Raji (cell line): ENCODE results near the gene ATRIP.

Experiments used
- POLR2A ChIP-seq: IDR thresholded peaks from 2 replicates; pipeline ENCODE4 v1.6.1; 2011; ENCODE audit warnings: low read depth, low read length, control low read depth; ENCODE audit not compliant: insufficient read depth

Gene ATRIP

GRCh38 chr3:48406443-48407431 is 39.8 kb upstream of the ATRIP start:
- no peak for TF ChIP-seq POLR2A

- no peak for TF ChIP-seq POLR2A
Observed at GRCh38 chr3:48407542-48408099, 38.9 kb upstream of the ATRIP start.

DNA sequence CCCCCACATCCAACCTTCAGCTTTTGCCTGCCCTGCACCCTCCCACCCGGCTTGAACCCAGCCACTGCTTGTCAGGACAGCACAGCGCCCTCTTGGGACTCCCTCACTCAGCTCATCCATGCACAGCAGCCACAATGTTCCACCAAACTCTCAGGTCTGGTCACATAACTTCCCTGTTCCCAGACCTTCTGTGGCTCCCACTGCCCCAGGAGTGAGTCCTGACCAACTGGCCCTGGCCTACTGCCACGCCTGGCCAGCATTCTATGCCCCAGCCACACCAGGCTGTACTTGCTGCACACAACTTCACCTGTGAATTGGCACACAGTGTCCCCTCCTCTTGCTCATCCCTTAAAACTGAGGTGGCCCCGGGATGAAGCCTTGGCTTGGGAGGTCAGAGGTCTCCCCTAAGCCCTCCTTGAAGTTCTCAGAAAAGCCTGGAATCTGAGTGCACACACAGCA is 37.7 kb upstream of the ATRIP start:
- TF ChIP-seq POLR2A: no peak

DNA sequence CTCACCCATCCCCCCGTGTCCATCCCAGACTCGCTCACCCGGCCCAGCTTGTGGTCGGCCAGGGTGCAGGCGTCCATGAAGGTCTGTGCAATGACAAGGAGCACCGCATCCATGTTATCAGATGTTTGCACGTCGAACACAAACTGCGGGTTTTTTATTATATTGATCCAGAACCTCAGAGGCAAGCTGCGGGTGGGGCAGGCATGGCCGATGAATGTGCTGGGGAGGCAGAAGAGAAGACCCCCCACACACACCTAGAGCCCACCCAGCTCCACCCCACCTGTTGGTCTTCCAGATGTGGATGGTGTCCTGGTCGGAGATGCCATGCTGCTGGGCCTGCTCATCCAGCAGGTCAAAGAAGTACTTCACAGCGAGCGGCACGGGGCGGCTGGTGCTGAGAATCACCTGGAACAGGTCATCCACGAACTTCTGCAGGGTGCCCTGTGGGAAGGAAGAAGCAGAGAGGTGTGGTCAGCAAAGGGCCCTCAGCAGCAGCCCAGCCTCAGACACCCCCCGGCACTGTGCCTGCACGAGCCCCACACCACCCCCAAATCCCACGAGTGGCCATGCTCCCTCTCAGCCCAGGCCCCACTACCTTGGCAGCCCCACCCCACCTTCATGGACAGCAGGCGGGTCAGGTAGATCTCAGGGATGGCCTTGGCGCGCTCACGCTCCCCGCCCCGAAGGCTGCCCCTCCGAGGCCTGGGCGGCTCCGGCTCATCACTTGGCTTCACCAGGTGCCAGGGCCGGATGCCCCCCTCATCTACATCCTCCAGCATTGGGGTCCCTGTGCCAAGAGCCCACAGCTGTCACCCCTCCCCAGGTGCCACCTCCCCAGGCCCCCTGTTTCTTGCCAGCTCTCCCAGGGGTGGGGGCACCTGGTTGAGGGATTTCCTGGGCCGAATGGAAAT is 37.0 kb upstream of the ATRIP start:
- no peak for TF ChIP-seq POLR2A

DNA sequence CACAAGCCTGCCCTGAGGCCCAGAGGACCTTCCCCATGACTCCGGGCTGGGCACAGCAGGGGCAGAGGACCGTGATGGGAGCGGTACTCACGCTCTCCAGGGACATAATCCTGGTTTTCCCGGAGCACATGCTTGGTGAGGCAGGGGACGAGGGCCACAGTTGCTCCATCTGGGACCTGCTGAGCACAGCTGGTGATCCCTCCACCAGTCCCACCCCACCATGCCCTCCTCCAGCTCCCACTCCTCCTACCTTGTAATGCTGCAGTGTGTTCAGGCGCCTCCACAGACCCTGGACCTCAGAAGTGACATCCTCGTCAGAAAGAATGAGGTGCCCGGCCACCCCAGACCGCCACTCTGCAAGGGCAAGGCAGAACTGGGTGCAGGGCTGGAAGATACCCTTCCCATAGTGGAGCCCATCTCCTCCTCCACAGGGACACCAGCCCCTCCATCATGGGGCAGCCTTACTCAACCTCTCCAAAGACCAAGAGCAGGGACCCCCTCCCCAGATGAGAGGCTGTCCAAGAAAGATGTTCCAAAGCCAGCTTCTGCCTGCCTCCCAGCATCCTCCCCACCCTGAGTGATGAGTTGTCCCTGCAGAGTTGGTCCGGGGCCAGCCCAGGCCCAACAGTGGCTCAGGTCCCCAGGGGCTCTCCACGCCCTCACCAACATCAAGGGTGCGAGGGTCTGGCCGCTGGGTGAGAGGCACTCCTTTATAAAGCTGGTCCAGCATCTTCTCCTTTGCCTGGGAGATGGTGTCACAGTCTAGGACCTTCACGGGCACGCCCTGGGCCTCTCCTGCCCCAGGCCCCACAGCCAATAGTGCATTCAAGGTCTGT is 36.1 kb upstream of the ATRIP start:
- no peak for TF ChIP-seq POLR2A

DNA sequence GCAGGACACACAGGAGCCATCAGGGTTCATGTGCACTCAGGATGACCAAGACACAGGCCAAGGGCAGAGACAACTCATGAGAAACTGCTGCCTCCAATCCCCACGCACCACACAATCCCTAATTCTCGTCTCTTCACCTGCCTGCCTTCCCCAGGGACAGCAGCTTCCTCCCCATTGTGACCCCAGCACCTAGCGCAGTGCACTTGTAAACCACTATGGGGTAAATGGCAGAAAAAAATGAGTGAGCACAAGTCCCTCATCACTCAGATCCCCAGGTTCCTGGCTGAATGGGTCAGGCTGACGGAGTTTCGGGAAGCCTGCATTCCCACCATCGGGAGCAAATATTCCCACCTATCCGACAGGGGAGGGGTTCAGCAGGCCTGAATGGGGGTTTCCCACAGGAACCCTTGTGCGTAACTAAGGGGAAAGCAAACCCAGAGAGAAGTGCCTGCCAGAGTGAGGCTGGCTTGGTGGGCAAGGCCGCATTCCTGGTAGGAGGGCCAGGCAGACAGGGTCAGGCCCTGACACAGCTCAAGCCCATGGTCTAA is 35.4 kb upstream of the ATRIP start:
- TF ChIP-seq POLR2A: no peak

DNA sequence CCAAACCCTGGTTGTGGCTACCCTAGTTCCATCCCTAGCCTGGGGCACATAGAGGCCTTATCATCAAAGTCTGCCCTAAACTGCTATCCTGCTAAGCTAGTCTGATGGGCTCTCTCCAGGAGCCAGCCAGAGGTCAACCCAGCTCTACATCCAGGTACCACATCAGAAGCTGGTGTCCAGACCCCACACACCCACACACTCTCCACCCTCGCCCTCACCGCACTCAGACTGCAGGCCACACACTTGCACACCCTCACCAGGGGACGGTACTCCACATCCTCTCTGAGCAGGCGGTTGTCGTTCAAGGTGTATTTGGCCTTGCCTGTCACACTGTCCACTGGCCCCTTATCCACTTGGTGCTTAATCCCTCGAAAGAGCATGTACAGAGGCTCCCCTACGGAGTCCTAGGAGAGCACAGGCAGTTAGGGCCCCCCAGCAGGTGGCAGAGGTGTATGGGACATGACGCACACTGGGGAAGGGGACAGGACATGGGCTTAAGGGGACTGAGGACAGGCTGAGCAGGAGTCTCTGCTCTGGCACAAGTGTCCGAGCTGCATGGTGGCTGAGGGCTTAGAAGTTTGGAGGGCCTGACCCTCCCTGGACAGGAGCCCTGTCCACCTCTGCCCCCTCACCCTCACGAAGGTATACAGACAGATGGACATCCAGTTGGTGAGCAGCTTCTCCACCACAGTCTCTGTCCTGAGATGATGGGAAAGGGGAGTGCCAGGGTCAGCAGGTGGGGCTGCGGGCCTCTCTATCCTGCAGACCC is 34.7 kb upstream of the ATRIP start:
- TF ChIP-seq POLR2A: no peak

DNA sequence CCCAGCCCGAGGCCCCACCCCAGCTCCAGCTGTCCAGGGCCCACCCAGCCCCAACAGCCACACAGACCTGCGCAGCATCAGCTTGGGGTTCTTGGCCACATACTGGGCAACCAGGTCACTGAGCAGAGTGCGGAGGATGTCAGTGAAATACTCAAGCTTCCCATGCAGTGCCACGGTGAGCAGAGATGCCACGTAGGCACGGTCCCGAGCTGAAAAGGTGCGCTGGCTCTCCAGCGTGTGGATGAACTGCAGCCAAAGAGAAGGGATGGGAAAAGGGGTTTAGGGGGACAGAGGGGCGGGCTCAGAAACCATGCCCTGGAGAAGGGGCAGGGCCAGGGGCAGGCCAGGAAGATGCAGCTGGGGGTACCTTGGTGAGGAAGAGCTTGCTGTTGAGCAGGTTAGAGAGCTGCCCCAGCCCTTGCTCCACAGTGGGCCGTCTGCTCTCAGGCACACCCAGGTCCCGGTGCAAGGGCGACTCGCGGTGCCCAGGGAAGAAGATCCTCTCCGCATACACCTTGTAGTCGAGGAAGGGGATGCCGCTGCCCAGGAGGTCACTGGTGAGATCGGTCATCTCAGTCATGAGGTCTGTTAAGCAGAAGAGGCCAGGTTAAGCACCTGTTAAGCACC is 34.0 kb upstream of the ATRIP start:
- TF ChIP-seq POLR2A: no peak

DNA sequence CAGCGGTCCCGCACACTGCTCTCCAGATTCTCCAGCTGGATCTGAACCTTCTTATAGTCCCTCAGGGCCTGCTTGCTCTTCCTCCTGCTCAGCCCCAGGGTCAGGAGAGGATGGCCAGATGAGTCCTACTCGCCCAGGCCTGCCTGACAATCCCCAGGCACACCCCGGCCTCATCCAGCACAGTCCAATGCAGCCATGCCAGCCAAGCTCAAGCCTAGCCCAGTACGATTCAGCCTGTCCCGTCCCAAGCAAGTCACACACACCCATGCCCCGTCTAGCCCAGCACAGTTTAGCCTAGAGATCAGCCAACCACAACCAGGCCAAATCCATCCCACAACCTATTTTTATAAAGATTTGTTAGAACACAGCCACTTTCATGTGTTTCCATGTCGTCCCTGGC is 33.5 kb upstream of the ATRIP start:
- no peak for TF ChIP-seq POLR2A

GRCh38 chr3:48413611-48414010 is 32.9 kb upstream of the ATRIP start:
- no peak for TF ChIP-seq POLR2A

DNA sequence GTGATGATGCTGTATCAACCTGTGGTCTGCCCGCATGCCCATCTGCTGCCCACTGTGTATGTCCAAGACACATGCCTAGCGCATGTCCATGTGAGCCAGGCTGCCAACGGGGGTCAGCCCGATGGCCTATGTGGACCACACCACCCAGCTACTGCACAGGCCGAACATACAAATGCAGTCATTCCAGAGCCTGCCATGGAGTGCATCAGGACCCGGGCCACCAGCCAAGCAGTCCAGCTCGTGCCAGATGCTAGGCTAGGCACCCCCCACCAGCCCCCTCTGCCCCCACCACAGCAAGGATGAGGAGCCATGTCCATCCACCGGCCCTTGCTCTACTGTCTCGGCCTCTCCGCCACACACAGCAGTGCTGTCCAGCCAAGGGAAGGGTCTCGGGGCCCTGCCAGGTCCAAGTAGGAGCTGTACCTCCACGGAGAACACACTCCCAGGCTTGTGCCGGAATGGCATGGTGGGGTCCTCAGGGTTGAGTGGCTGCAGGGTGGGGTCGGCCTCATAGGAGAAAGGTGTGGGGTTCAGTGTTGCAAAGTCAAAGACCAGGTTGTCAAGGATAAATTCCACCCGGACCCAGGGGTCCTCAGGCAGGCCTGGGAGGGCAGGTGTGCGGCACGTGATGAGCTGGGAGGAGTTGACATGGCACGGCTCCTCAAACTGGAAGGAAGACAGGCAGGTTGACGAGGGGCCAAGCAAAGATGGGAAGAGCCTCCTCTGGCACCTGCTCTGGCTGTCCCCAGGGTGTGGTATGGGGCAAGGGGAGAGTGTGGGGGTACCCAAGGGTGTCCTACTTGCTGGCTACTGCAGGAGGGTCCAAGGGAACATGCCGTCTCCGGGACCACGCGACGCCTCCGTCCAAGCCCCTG is 31.9 kb upstream of the ATRIP start:
- no peak for TF ChIP-seq POLR2A
